ENCODE results near the gene FBXO7.

GRCh38 chr22:32493551-32493950 lies 18.9 kb downstream of the FBXO7 start:
- no peak for TF ChIP-seq CTCF (IDR thresholded peaks at IDR 0.05; ENCODE audit: poor library complexity)
- TF ChIP-seq EZH2 (IDR thresholded peaks at IDR 0.05; ENCODE audit: borderline replicate concordance), result no peak
- no peak for TF ChIP-seq EZH2phosphoT487 (IDR thresholded peaks at IDR 0.05; ENCODE audit: low read depth, severe bottlenecking, unreplicated experiment)

Measured in hepatocyte (in vitro differentiated cells).